ENCODE results near the gene SLC6A18. TPM values are rescaled to one million over a fixed set of nuclear protein-coding genes. Genes with fewer than 3 reads are reported as not detected.
A peak's percentile ranks its signal among the peaks of the same experiment; 100 is the strongest.

The SLC6A18 gene
- total and polyA plus RNA-seq, 2 donors from 2014 or later: 1.5 TPM; not detected in 1

GRCh38 chr5:1246711-1247431, 21.7 kb downstream of the SLC6A18 start:
- no peak for TF ChIP-seq CTCF (IDR thresholded peaks at IDR 0.05; ENCODE audit: borderline replicate concordance, extremely low read depth, insufficient read depth)
- Histone ChIP-seq H3K9me3 (ENCODE audit: control insufficient read depth in 2 of 3, insufficient read depth in 1 of 3, low read length in 3 of 3) (no peaks in the 10 kb centered on the region), H3K4me3 (ENCODE audit: low read length in 3 of 3) (no peak overlapping the region), H3K27ac (ENCODE audit: low read depth in 2 of 2, low read length in 2 of 2) (no peak overlapping the region), H3K9ac (ENCODE audit: low read length in 3 of 3) (no peak overlapping the region), H3K36me3 (ENCODE audit: control insufficient read depth in 2 of 3, insufficient read depth in 3 of 3, low read length in 3 of 3) (no peaks in the 10 kb centered on the region), H3K4me1 (ENCODE audit: control insufficient read depth in 2 of 3, insufficient read depth in 2 of 3, low read depth in 1 of 3, low read length in 3 of 3) (no peaks in the 10 kb centered on the region), H3K27me3 (ENCODE audit: control insufficient read depth, insufficient read depth, low read length) (no peaks in the 10 kb centered on the region)
- intact Hi-C loops (cut with DNase I): no loop called here
- peak in 4 of 5 donors; percentile 90 to 95 (median 95) for DNase-seq
- no peak for FAIRE-seq

DNA sequence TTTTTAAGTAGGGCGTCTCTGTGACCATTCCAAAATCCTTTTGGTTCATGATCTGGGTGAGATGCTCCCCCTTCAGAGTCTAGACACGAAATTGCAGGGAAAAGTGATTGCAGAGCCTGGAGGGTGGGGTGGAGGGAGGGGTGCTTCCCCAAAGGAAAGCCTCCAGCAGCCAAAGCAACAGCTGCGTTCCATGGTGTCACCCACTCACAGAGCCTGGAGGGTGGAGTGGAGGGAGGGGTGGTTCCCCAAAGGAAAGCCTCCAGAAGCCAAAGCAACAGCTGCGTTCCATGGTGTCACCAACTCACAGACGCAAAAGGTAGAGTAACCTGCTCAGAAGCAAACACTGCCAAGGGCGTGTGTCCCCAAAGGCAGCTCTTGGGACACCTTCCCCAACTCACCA, 22.6 kb downstream of the SLC6A18 start:
- Histone ChIP-seq H3K4me1 (ENCODE audit: control insufficient read depth in 2 of 3, insufficient read depth in 2 of 3, low read depth in 1 of 3, low read length in 3 of 3) (no peaks in the 10 kb centered on the region), H3K4me3 (ENCODE audit: low read length in 3 of 3) (no peak overlapping the region), H3K9me3 (ENCODE audit: control insufficient read depth in 2 of 3, insufficient read depth in 1 of 3, low read length in 3 of 3) (no peaks in the 10 kb centered on the region), H3K9ac (ENCODE audit: low read length in 3 of 3) (no peak overlapping the region), H3K27me3 (ENCODE audit: control insufficient read depth, insufficient read depth, low read length) (no peaks in the 10 kb centered on the region), H3K36me3 (ENCODE audit: control insufficient read depth in 2 of 3, insufficient read depth in 3 of 3, low read length in 3 of 3) (no peaks in the 10 kb centered on the region), H3K27ac (ENCODE audit: low read depth in 2 of 2, low read length in 2 of 2) (no peak overlapping the region)
- no peak for DNase-seq
- intact Hi-C loops (cut with DNase I): no loop called here
- TF ChIP-seq CTCF (IDR thresholded peaks at IDR 0.05; ENCODE audit: borderline replicate concordance, extremely low read depth, insufficient read depth): no peak
- no peak for FAIRE-seq

- Histone ChIP-seq H3K27ac (ENCODE audit: low read depth in 2 of 2, low read length in 2 of 2) (no peak overlapping the region), H3K9ac (ENCODE audit: low read length in 3 of 3) (no peak overlapping the region), H3K4me1 (ENCODE audit: control insufficient read depth in 2 of 3, insufficient read depth in 2 of 3, low read depth in 1 of 3, low read length in 3 of 3) (no peaks in the 10 kb centered on the region), H3K4me3 (ENCODE audit: low read length in 3 of 3) (no peak overlapping the region), H3K36me3 (ENCODE audit: control insufficient read depth in 2 of 3, insufficient read depth in 3 of 3, low read length in 3 of 3) (no peaks in the 10 kb centered on the region), H3K9me3 (ENCODE audit: control insufficient read depth in 2 of 3, insufficient read depth in 1 of 3, low read length in 3 of 3) (no peaks in the 10 kb centered on the region), H3K27me3 (ENCODE audit: control insufficient read depth, insufficient read depth, low read length) (no peaks in the 10 kb centered on the region)
- TF ChIP-seq CTCF (IDR thresholded peaks at IDR 0.05; ENCODE audit: borderline replicate concordance, extremely low read depth, insufficient read depth): no peak
- intact Hi-C loops (cut with DNase I): no loop called here
- FAIRE-seq: no peak
- no peak for DNase-seq
Observed at GRCh38 chr5:1249366-1250280, 24.4 kb downstream of the SLC6A18 start.

All from kidney (tissue), 14 donors.